Coronary artery (tissue), 2 donors: ENCODE results near the gene IDH3B.

Experiments used
- DNase-seq: peaks from one replicate; pipeline ENCODE4 v3.0.0-alpha.2; 2017; ENCODE audit warnings: low spot score
- H3K27ac ChIP-seq, 2 donors: fragments of 200-600 bp; sonication (generic); one replicate each; pipeline ENCODE4 v1.5.1; 2016 to 2019
- H3K4me3 ChIP-seq: fragments of 200-600 bp; sonication (generic); 2 replicates; pipeline ENCODE4 v1.5.1; 2016; ENCODE audit warnings: mild to moderate bottlenecking, moderate library complexity
- CTCF ChIP-seq: fragments of 200-600 bp; sonication (generic); IDR thresholded peaks from one replicate; pipeline ENCODE4 v1.5.1; 2019; ENCODE audit warnings: antibody characterized with exemption

Gene IDH3B

GRCh38 chr20:2694008-2694471, 30.0 kb upstream of the IDH3B start:
- H3K4me3 ChIP-seq: peak overlapping the region; percentile 75
- H3K27ac ChIP-seq: no peak overlapping the region
- no peak for TF ChIP-seq CTCF
- no peak for DNase-seq

GRCh38 chr20:2693286-2694007, 29.4 kb upstream of the IDH3B start:
- no peak for DNase-seq

GRCh38 chr20:2692886-2693285, 28.9 kb upstream of the IDH3B start:
- TF ChIP-seq CTCF: no peak
- H3K27ac ChIP-seq: peak overlapping the region in 1 of 2 donors; percentile 92
- DNase-seq: no peak
- peak overlapping the region; percentile 75 for H3K4me3 ChIP-seq

More at GRCh38 chr20:2693286-2694007, 29.4 kb upstream of the IDH3B start:
- Histone ChIP-seq H3K27ac (peak overlapping the region; percentile 5 to 92), H3K4me3 (peak overlapping the region; percentile 75)
- no peak for TF ChIP-seq CTCF

GRCh38 chr20:2692036-2692885, 28.2 kb upstream of the IDH3B start, which contains the start of gene EBF4:
Gene EBF4 (plus strand): TSS chr20:2692780. CDS start chr20:2693646, 866 bp downstream.
- no peak for TF ChIP-seq CTCF
- H3K4me3 ChIP-seq: peak within 1 kb of the TSS; percentile 75
- H3K27ac ChIP-seq: peak within 1 kb of the TSS; percentile 84 to 92
- no peak for DNase-seq

- peak overlapping the region; percentile 84 to 92 for H3K27ac ChIP-seq
- TF ChIP-seq CTCF: no peak
- peak overlapping the region; percentile 75 for H3K4me3 ChIP-seq
- DNase-seq: no peak
Measured at GRCh38 chr20:2691663-2692035, 27.6 kb upstream of the IDH3B start.

GRCh38 chr20:2691127-2691526, 27.1 kb upstream of the IDH3B start:
- no peak for TF ChIP-seq CTCF
- H3K27ac ChIP-seq: no peak overlapping the region
- H3K4me3 ChIP-seq: no peak overlapping the region
- no peak for DNase-seq
